ENCODE data around the gene LYRM7.

- no peak for TF ChIP-seq POLR2A (IDR thresholded peaks at IDR 0.05)
- TF ChIP-seq, protein P1, sequence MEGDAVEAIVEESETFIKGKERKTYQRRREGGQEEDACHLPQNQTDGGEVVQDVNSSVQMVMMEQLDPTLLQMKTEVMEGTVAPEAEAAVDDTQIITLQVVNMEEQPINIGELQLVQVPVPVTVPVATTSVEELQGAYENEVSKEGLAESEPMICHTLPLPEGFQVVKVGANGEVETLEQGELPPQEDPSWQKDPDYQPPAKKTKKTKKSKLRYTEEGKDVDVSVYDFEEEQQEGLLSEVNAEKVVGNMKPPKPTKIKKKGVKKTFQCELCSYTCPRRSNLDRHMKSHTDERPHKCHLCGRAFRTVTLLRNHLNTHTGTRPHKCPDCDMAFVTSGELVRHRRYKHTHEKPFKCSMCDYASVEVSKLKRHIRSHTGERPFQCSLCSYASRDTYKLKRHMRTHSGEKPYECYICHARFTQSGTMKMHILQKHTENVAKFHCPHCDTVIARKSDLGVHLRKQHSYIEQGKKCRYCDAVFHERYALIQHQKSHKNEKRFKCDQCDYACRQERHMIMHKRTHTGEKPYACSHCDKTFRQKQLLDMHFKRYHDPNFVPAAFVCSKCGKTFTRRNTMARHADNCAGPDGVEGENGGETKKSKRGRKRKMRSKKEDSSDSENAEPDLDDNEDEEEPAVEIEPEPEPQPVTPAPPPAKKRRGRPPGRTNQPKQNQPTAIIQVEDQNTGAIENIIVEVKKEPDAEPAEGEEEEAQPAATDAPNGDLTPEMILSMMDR (IDR thresholded peaks at IDR 0.05), result no peak
Measured at GRCh38 chr5:131210151-131210510, 39.4 kb downstream of the LYRM7 start.

Measured in Peyer's patch (tissue), 4 donors.